Measurements from ENCODE around the gene SMAD4.

Gene SMAD4

DNA sequence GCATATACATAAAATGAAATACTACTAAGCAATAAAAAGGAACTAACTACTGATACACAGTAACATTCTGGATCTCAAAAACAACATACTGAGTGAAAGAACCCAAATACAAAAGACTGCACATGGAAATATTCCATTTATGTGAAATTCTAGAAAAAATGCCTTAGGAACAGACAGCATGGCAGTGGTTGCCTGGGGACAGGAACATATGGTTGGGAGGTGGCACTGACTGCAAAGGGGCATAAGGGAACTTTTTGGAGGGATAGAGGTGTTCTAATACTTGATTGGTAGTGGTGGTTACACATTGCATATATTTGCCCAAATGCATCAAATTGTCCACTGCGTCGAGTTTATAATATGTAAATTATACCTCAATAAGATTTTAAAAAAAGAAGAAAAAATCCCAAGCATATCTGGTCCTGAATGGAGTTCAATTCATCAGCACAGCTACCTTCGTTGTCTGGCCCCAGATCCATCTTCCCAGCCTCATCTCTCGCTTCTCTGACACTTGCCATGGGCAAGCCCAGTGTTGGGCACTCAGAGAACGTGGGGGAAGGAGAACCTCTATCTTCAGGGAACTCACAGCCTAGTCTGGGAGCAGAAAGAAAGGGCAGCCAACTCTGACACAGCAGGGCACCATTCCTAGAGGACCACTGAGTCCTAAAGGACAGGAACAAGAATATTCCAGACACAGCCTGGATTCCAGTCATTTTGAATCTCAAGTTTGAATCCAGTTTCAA, 8.6 kb upstream of the SMAD4 start:
- no peak for DNase-seq

DNA sequence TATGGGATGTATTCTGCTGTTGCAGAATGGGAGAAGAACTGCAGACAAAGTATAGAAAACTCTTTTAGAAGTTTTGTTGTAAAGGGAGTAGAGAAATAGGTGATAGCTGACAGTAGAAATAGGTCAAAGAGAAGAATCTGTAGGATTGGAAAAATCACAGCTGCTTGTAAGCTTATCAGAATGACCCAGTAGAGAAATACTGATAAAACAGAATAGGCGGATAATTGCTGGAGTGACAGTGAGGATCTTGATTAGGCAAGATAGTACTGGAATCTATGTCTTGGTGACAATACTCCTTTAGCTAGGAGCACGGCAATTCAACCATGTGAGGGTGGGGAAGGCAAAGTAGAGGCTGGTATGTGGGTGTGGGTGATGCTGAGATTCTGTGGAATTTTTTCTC, 4.5 kb upstream of the SMAD4 start:
- DNase-seq = no peak

DNA sequence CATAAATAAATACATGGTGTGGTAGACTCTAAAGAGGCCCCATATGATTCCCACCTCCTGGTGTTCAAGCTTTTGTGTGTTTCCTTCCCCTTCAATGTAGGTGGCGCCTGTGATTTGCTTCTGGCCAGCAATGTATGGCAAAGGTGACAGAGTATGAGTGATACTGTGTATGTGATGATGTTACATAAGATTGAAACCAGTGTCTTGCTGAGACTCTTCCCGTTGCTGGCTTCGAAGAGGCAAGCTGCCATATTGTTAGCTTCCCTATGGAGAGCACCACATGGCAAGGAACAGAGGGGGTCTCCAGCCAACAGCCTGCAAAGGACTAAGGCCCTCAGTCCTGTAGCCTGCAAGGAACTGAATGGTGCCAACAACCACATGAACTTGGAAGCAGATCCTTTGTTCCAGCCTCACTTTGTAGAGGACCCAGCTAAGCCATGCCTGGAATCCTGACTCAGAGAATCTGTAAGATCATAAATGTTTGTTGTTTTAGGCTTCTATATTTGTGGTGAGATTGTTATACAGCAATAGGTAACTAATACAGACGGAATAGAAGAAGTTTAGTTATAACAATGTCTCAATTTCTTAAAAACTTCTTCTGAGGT, 1.7 kb upstream of the SMAD4 start:
- DNase-seq = no peak

DNA sequence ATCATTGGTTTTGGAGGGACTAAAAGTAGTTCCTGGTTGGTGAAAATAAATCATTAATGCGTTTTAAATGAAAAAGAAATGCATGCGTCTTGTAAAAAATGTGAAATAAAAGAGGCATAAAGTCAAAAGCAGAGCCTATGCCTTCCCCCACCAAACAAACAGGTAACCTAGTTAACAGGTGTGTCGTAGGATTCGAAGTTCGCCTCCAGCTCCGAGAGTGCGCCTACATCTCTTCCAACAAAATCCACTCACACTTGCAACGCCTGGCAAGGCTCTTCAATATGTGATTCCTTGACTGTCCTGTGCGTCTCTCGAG, 677 bp upstream of the SMAD4 start:
- no peak for DNase-seq

DNA sequence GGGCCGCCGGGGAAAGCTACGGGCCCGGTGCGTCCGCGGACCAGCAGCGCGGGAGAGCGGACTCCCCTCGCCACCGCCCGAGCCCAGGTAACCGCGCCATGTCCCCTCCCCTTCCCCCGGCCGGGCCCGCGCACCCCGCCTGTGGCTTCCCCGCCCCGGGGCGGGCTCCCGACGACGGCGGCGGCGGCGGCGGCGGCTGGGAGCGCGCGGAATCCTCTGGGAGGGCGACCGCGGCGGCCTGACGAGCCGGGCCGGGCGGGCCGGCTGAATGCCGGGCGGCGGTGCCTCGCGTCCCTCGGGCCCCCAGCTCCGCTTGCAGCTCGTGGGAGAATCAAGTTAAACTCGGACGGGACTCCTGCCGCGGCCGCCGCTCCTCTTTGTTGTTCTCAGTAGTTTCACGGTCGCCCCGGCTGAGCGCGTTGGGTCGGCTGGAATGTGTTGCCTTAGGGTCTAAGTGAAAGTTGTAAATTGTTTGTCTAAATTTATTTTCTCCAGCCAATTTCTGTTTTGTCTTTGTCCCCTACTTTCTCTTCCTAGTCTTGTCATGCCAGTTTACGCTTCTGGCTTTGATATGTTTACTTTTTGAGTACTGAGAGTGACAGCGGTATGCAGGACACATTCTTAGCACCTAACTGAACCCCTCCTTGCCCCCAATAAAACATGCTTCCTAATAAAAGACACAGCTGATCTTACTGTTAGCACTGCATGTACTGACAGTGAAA, 685 bp downstream of the SMAD4 start:
- DNase-seq = peak; percentile 60 to 69

DNA sequence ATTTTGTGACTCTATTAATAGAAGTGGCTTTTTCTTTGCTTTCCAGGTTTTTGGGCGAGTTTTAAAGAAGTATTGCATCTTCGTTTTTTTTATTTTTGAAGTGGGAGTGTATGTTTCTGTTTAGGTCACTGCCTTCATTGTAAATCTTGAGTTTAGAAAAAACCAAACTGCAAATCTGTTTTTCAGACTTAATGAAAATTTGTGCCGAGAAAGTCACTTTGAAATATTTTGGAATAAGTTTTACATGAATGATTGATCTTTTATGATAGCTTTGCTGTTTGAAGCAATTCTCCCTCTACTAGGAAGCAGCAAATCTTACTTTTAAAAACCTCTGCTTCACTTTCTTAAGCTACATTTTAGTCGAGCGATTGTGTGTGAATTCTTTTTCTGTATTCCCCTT, 2.2 kb downstream of the SMAD4 start:
- DNase-seq = no peak

DNA sequence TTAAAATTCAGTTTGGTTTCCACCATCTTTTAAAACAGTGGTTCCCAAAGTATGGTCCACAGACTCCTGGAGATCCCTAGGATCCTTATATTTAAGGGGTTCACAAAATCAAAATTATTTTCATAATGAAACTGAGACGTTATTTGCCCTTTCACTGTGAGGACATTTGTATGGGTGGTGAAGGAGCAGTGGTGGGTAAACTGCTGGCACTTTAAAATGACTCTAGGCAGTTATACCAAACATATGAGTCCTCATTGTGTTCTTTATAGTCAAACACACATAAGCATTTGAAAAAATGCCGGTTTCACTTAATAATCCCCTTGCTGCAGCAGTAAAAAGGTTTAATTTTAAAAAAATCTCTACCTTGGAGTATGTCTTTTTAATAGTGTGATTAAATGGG, 7.2 kb downstream of the SMAD4 start:
- no peak for DNase-seq

DNA sequence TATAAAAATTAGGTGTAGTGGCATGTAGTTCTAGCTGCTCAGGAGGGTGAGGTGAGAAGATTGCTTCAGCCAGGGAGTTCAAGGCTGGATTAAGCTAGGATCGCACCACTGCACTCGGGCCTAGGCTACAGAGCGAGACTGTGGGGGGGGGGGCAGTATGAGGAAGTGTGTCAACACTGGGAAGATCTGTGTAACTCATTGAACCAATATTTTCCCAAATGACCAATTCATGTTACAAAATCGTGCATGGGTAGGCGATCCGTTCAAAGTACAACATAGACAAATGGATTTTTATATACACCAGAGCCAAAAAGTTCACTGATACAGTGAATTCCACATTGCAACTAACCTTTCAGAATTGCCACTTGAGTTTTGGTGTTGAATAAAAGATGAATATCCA, 8.1 kb downstream of the SMAD4 start:
- no peak for DNase-seq

DNA sequence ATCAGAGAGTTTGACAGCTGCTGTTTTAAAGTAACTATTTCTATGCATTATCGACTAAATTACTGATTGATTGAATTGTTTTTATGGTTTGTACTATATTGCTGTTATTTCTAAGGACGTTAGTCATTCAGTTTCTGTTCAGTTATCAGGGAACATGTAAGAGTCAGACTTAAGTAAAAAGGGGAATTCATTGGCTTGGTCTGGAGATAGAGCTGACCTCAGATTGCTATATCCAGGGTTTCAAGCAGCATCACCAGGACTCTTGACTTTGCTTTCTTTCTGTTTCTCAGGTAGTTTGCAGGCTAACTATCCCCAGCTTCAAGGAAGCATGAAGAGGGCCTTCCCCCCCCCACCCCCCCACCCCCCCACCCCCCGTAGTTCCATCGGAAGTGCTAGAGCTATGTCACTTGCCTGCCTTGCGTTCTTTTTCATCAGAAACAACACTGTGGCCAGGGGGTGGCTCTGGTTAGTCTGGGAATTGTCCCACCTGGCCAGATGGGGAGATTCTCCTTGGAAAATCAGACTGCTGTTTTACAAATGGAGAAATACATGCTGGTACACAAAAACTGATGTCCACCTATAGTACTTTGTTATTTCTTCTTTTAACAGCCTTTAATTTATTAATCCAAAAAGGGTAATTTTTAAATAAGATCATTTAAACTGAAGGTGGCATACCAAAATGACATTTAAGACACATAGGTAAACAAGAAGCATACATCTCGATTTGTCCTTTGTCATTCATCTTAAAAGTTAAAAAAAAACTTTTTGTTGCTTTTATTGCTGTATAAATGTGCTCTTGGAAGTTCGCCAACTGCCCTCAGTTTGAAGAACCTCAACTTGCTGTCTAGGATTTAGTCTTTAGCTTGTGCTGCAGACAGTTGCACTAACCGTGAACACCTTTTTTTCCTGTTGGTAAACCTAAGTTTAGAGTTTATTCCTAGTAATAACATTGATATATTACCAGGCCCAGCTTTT, 9.4 kb downstream of the SMAD4 start:
- DNase-seq = no peak

DNA sequence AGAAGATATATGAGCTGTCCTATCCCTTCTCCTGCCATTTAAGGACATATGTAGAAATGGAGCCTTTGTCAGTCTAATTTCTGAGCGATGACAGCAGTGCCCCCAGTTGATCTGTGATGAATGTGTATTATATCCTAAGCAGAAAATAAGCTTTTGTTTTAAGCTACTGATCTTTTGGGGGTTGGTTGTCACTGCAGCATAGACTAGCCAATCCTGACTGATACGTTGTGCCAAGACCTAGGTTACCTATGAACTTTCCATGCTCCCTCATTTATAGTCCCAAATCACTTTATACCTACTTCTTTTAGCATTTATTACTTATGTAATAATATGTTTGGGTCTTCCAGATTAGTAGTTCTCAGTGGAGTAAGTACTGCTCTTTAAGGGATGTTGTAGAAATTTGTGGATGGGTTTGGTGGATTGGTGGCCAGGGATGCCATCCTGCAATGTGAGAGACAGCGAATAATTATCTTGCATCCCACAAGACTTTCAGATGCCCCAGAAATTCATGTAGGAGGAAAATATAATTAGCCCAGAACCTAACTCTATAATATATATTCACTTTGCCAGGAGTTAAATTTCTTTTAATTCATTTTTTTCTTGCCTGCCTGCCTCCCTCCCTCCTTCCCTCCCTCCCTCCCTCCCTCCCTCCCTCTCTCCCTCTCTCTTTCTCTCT, 11.8 kb downstream of the SMAD4 start:
- no peak for DNase-seq

DNA sequence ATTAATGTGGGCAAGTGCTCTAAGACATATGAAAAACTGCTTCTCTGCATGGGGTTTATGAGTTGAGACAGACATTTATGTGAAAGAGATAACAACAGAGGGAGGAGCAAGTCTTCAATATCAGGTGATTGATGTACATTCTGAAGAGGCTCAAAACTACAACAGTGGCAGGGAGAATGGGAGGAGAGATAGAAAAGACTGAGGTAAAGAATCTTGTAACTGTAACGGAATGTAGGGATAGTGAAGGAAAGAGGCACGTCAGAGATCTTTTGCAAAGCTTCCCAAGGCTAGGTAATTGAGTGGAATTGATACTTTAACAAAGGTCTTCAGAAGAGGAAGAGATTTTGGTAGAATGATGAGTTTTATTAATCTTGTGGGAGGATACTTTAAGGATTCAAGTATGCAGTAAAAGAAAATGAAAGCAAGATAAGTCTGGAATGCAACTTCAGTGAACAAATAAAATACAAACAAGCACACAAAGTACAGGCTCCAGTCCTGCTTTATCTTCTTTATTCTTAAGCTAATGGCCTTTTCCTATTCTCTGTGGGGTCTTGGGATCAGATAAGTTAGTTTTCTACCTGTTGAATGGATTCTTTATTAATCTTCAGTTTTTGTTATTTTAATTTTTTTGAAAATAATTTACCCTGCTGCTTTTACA, 15.0 kb downstream of the SMAD4 start:
- DNase-seq = no peak

DNA sequence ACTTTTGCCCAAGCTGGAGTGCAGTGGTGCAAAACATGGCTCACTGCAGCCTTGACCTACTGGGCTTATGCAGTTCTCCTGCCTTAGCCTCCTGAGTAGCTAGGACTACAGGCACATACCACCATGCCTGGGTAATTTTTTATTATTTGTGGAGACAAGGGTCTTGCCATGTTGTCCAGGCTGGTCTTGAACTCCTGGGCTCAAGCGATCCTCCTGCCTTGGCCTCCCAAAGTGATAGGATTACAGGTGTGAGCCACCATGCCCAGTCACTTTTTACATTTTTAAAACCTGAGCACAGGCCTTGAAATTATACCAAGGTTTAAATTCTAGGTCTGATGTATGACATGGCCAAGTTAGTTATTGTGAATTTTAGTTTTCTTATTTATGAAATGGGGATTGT, 18.2 kb downstream of the SMAD4 start:
- no peak for DNase-seq

DNA sequence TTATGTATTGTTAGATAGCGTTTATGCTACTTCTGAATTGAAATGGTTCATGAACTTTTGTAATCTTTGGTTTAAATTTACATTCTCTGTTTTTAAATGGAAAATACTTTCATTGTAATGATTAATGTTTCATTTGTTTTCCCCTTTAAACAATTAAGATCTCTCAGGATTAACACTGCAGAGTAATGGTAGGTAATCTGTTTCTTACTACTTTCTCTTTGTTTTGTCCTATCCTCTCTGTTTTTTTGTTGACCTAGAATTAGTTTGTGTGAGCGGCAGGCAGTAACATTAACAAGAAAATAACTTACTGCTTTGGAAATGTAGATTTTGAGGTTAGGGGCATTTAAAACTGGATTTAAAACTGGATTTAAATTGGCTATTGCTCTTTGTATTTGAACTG, 19.1 kb downstream of the SMAD4 start:
- no peak for DNase-seq

DNA sequence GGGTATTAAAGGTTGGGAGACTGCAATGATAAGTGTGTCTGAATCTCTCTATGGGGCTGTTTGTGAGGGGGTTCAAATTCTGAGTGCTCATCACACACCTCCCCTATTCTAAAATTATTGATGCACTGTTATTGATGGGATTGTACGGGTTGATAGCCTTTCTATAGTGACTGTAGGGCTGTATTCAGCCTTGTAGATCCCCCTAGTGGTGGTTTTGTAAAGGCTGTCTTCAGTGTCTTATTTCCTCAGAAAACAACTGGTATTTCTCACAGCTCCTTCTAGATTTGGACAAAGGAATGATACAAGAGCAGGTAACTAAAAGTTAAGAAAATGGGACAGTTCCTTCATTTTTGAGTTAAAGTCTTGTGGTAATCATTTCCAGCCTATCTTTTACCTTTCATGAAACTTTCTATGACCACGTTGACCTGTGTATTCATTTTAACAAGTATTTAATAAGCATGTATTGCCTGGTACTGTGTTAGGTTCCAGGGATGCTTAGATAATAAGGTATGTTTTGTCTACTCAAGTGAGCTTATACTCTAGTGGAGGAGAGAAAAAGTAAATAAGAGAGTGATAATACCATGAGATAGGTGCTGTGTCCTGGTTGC, 21.2 kb downstream of the SMAD4 start:
- DNase-seq = peak; percentile 27 to 32

DNA sequence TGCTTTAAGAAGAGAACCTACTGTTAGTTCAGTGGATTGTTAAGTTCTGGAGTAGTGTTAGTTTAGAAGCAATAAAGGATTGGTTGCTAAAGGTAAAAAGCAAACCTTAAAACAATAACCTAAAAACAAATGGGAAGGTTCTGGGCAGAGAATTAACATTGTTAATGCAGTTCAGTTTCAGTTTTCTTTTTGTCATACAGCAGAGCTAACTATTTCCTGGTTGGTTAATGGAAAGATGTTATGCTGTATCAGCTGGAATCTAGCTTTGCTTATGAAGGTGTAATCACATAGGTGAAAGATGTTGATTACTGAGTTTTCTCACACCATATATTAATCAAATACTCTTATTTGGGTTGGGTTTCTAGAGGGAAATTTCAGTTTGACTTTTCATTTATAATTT, 23.8 kb downstream of the SMAD4 start:
- no peak for DNase-seq

DNA sequence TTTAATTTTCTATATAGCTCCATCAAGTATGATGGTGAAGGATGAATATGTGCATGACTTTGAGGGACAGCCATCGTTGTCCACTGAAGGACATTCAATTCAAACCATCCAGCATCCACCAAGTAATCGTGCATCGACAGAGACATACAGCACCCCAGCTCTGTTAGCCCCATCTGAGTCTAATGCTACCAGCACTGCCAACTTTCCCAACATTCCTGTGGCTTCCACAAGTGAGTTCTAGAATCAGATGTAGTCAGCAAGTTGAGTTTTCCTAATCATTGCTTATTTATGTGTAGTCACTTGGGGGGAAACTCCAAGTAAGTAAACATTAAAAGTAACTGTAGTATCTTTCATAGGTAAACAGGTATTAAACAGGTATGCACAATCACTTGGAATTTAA, 24.8 kb downstream of the SMAD4 start:
- DNase-seq = no peak

DNA sequence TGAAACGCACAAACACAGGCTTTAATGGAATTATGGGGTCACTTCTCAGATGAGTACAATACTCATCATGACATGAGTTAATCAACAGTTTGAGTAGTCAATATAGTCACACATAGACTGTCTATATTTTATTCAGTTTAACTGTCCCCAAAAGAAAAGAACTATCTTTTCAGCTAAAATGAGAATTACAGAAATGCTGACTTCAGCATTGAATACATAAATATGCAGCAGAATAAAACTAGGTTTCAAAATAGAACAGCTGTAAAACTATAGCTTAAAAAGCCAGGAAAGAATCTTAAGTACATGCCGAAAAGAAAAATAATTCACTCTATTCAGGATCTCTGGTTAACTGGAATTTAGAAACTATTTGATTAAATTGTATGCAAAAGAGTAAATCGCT, 30.0 kb downstream of the SMAD4 start:
- DNase-seq = no peak

DNA sequence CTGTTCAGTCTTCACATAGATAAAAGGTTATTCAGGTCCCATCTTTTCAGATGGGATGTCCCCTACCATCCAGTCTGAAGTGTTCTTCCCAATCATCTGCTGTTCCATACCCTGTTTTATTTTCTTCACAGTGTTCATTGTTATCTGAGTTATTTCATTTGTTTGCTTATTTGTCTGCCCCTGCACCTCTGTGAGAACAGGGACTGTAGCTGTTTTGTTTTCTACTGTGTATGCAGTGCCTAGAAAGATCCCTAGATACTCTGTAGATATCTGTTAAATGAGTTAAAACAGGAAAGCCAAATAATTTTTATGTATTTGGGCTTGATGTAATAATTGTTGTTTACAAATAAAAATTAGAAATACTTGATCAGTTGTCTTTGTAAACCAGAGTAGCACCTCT, 34.2 kb downstream of the SMAD4 start:
- no peak for DNase-seq

DNA sequence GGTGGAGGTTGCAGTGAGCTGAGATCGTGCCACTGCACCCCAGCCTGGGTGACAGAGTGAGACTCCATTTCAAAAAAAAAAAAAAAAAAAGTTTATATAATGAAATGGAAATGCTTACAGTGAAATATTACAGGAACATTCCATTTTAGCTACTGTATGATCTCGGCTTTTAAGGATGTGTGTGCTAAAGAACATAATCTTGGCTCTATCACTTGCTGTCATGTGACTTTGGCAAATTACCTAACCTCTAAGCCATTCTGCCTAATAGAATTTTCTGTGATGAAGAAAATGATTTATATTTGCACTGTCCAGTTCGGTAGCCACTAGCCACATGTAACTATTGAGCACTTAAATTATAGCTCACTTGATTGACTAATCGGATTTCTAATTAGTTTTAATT, 36.3 kb downstream of the SMAD4 start:
- DNase-seq = no peak

DNA sequence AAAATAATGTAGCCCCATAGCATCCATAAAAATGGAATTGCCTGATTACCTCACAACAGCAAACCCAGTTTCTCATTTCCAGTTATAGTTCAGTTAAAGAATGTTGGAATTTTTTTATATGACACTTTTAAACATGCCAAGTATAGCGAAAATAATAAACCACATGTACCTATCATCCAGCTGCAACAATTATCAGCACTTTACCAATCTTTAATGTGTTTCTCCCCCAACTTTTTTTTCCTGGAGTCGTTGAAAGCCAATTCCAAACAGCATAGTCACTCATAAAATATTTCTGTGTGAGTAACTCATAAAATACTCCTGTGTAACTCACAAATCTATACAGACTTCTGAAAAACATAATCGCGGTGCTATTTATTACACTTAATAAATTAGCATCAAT, 38.1 kb downstream of the SMAD4 start:
- DNase-seq = no peak

DNA sequence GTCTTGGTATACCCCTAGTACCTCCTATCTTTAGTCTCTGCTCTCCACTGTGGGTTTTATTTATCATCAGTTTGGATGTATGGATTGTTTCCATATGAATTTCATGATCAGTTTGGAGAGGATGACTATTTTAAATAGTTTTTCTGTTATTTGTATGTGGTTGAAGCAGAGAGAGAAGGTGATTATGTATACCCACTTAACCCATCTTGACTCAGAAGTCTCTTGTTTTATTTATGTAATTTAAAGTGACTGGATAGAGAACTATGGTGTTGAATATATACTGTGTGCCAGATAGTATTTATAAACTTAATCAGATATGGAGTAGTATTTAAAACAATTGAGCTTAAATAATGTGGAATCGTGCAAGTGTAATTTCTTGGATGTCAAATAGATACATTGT, 39.9 kb downstream of the SMAD4 start:
- DNase-seq = no peak

DNA sequence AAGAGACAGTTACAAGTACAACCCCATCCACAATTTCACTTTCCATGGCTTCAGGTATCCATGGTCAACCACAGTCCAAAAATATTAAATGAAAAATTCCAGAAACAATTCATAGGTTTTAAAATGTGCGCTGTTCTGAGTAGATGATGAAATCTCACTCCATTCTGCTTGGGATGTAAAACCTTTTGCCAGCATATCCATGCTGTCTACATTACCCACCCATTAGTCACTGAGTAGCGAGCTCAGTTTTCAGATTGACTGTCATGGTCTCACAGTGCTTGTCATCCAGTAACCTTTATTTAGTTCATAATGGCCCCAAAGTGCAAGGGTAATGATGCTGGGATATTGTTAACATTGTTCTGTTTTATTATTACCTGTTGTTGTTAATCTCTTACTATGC, 40.5 kb downstream of the SMAD4 start:
- DNase-seq = no peak

All from activated CD4-positive, alpha-beta T cell treated with anti-CD3 and anti-CD28 coated beads for 4 hours (primary cell).